OCI-LY1 (cell line): ENCODE measurements around the gene ZSWIM8.

Source experiments
- H2AFZ ChIP-seq: fragments of 200-600 bp; sonication (generic), shearing (Covaris generic); 2 replicates; pipeline ENCODE4 v1.6.0; 2014; ENCODE audit warnings: antibody characterized with exemption, mild to moderate bottlenecking, low read length
- H3F3A ChIP-seq: fragments of 200-600 bp; sonication (generic), shearing (Covaris generic); 2 replicates; pipeline ENCODE4 v1.6.0; 2014; ENCODE audit warnings: mild to moderate bottlenecking, antibody characterized with exemption, low read length, moderate library complexity; ENCODE audit not compliant: insufficient read depth
- H3K27ac ChIP-seq: fragments of 200-600 bp; sonication (generic); 2 replicates; pipeline ENCODE4 v1.5.1; 2014; ENCODE audit warnings: low read length, mixed run types, mild to moderate bottlenecking, low read depth; ENCODE audit not compliant: poor library complexity, severe bottlenecking
- H3K27me3 ChIP-seq: fragments of 200-600 bp; sonication (generic); 2 replicates; pipeline ENCODE4 v1.6.0; 2014; ENCODE audit warnings: antibody characterized with exemption, mild to moderate bottlenecking, low read length, moderate library complexity; ENCODE audit not compliant: insufficient read depth
- H3K36me3 ChIP-seq: fragments of 200-600 bp; sonication (generic); 2 replicates; pipeline ENCODE4 v1.6.1; 2014; ENCODE audit warnings: mild to moderate bottlenecking, antibody characterized with exemption, low read length, moderate library complexity, mixed read lengths; ENCODE audit not compliant: insufficient read depth
- H3K4me1 ChIP-seq: fragments of 200-600 bp; sonication (generic); 2 replicates; pipeline ENCODE4 v1.5.1; 2014; ENCODE audit warnings: mild to moderate bottlenecking, low read length, moderate library complexity; ENCODE audit not compliant: insufficient read depth, severe bottlenecking
- H3K4me2 ChIP-seq: fragments of 200-600 bp; sonication (generic), shearing (Covaris generic); 2 replicates; pipeline ENCODE4 v1.6.1; 2014; ENCODE audit warnings: low read length
- H3K4me3 ChIP-seq: fragments of 200-600 bp; sonication (generic); 2 replicates; pipeline ENCODE4 v1.5.1; 2014; ENCODE audit warnings: low read length, low read depth, mild to moderate bottlenecking, mixed read lengths; ENCODE audit not compliant: poor library complexity, severe bottlenecking
- H3K79me2 ChIP-seq: fragments of 200-600 bp; shearing (Covaris generic); 2 replicates; pipeline ENCODE4 v1.6.1; 2016; ENCODE audit warnings: mixed run types, low read length, mixed read lengths; ENCODE audit not compliant: insufficient read depth
- H3K9ac ChIP-seq: fragments of 200-600 bp; sonication (generic), shearing (Covaris generic); 2 replicates; pipeline ENCODE4 v1.6.1; 2014; ENCODE audit warnings: mild to moderate bottlenecking, low read length, mixed read lengths
- H3K9me2 ChIP-seq: fragments of 200-600 bp; sonication (generic), shearing (Covaris generic); 2 replicates; pipeline ENCODE4 v1.6.1; 2014; ENCODE audit warnings: low read depth, mild to moderate bottlenecking, low read length, mixed read lengths
- H3K9me3 ChIP-seq: fragments of 200-600 bp; shearing (Covaris generic); 2 replicates; pipeline ENCODE4 v1.6.1; 2014; ENCODE audit warnings: low read length, mixed read lengths
- H4K20me1 ChIP-seq: fragments of 200-600 bp; sonication (generic), shearing (Covaris generic); 2 replicates; pipeline ENCODE4 v1.6.0; 2016; ENCODE audit warnings: mild to moderate bottlenecking, low read length; ENCODE audit not compliant: insufficient read depth
- EZH2 ChIP-seq: fragments of 200-600 bp; sonication (generic), shearing (Covaris generic); IDR thresholded peaks from 2 replicates; pipeline ENCODE4 v1.8.0; 2017; ENCODE audit warnings: borderline replicate concordance, mixed run types, mild to moderate bottlenecking, antibody characterized with exemption, low read length, moderate library complexity, mixed read lengths
- TF ChIP-seq, protein P1 (sequence below): fragments of 200-600 bp; sonication (generic), shearing (Covaris generic); IDR thresholded peaks from 2 replicates; pipeline ENCODE4 v1.5.1; 2017; ENCODE audit warnings: mild to moderate bottlenecking, antibody characterized with exemption, low read length, moderate library complexity, mixed read lengths

Gene ZSWIM8

DNA sequence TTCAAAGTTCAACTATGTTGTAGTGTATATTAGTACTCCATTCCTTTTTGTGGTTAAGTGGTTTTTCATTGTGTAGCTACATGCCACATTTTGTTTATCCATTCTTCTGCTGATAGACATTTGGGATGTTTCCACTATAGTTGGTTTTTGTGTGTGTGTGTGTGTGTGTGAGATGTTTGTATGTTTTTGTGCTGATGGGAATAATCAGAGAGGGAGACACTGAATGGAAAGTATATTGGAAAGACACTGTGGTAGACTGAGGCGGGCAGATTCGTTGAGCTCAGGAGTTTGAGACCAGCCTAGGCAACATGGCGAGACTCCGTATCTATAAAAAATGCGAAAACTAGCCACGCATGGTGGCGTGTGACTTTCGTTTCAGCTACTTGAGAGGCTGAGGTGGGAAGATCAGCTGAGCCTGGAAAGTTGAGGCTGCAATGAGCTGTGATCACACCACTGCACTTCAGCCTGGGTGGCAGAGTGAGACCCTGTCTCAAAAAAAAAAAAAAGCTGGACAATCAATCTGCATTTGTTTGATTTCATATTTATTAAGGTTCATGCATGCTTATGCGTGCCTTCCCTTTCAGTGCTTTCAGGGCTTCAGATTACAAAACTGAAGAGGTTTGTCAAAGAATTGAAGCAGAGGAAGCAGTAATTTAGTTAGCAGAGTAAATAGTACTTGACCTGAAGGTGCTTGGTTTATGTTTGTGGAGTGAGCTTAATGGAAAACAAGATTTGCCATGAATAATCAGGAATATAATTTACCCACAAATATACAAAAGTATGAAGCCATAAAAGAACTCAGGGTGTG, 26.5 kb upstream of the ZSWIM8 start:
- H3K79me2 ChIP-seq: no peaks in the 10 kb centered on the region

DNA sequence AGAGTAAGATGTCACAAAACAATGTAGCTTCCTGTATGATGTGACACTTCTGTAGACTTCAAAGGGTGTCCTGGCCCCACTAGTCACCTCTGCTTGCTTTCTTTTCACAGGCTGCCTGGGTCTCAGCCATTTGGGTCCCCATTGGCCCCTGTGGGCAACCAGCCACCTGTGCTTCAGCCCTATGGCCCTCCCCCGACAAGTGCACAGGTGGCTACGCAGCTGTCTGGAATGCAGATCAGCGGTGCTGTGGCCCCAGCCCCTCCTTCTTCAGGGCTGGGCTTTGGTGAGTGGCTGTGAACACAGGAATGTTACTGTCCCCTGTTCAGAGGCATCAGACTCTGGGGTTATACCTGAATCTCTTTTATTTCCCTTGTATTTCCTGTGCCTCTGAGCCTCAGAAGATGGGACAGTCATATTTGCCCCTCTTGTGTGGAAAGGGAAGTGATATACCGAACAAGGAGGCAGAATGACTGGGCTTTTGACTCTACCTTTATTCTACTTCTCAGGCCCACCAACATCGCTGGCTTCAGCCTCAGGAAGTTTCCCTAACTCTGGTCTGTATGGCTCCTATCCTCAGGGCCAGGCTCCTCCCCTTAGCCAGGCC, 25.8 kb upstream of the ZSWIM8 start:
- Histone ChIP-seq H3K9ac (peak overlapping the region; percentile 30; the same call in 1 of the 2 replicates), H4K20me1 (no peaks in the 10 kb centered on the region), H3K79me2 (no peaks in the 10 kb centered on the region), H3K4me2 (peak overlapping the region; percentile 50), H3F3A (0 out of 2 replicates have a peak, but pooled peaks cover 9% of the 10 kb centered on the region), H3K4me1 (peaks cover 37% of the 10 kb centered on the region), H3K27me3 (no peaks in the 10 kb centered on the region), H3K4me3 (peak overlapping the region; percentile 46), H3K27ac (peak overlapping the region; percentile 94), H3K9me2 (no peaks in the 10 kb centered on the region), H2AFZ (no peak overlapping the region), H3K9me3 (no peaks in the 10 kb centered on the region), H3K36me3 (peaks cover 46% of the 10 kb centered on the region)
- no peak for TF ChIP-seq EZH2
- TF ChIP-seq, protein P1, sequence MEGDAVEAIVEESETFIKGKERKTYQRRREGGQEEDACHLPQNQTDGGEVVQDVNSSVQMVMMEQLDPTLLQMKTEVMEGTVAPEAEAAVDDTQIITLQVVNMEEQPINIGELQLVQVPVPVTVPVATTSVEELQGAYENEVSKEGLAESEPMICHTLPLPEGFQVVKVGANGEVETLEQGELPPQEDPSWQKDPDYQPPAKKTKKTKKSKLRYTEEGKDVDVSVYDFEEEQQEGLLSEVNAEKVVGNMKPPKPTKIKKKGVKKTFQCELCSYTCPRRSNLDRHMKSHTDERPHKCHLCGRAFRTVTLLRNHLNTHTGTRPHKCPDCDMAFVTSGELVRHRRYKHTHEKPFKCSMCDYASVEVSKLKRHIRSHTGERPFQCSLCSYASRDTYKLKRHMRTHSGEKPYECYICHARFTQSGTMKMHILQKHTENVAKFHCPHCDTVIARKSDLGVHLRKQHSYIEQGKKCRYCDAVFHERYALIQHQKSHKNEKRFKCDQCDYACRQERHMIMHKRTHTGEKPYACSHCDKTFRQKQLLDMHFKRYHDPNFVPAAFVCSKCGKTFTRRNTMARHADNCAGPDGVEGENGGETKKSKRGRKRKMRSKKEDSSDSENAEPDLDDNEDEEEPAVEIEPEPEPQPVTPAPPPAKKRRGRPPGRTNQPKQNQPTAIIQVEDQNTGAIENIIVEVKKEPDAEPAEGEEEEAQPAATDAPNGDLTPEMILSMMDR: no peak

More for the DNA sequence above, 26.5 kb upstream of the ZSWIM8 start:
- Histone ChIP-seq H3K9me2 (no peaks in the 10 kb centered on the region), H3K27me3 (no peaks in the 10 kb centered on the region), H3K27ac (peak overlapping the region; percentile 94), H3K9me3 (no peaks in the 10 kb centered on the region), H3K4me3 (peak overlapping the region; percentile 46), H3K4me1 (peaks cover 37% of the 10 kb centered on the region), H2AFZ (no peak overlapping the region), H3F3A (0 out of 2 replicates have a peak, but pooled peaks cover 9% of the 10 kb centered on the region), H3K4me2 (peak overlapping the region; percentile 50), H4K20me1 (no peaks in the 10 kb centered on the region), H3K9ac (peak overlapping the region; percentile 22; the same call in 1 of the 2 replicates), H3K36me3 (peaks cover 46% of the 10 kb centered on the region)
- TF ChIP-seq, protein P1: no peak
- no peak for TF ChIP-seq EZH2

DNA sequence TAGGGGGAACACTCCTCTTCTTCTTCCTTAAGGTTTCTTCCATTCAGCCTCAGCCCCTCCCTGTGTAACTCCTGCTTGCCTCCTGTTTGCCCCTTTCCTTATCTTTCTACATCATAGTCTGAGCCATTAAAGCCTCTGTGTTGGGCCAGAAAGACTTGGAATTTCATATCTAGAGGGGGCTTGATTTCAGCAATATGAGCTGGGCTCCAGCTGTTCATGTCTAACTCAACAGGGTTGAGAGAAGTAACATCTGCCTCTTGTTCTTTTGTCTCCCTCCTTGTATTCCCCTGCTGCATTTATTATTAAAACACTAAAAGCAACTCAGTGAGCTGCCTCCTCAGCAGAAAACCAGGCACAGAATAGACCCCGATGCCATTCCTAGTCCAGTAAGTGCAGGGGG, 23.6 kb upstream of the ZSWIM8 start:
- Histone ChIP-seq H3K9ac (no peak overlapping the region), H3K79me2 (no peaks in the 10 kb centered on the region), H4K20me1 (no peaks in the 10 kb centered on the region), H2AFZ (no peak overlapping the region), H3K4me2 (no peak overlapping the region), H3K36me3 (peaks cover 67% of the 10 kb centered on the region), H3K4me1 (peaks cover 37% of the 10 kb centered on the region), H3K27me3 (no peaks in the 10 kb centered on the region), H3K9me3 (no peaks in the 10 kb centered on the region), H3F3A (0 out of 2 replicates have a peak, but pooled peaks cover 9% of the 10 kb centered on the region), H3K27ac (no peak overlapping the region), H3K9me2 (no peaks in the 10 kb centered on the region), H3K4me3 (no peak overlapping the region)
- TF ChIP-seq, protein P1: no peak
- TF ChIP-seq EZH2: no peak
